Measurements from ENCODE around the gene CFAP251. TPM values are rescaled to one million over a fixed set of nuclear protein-coding genes. Genes with fewer than 3 reads are reported as not detected.
"Not testable (repeated sequence)": the region's sequence is repeated elsewhere in the genome, so short reads cannot be mapped to it uniquely, and the experiment has no call there.

CFAP251 gene
- total and polyA plus RNA-seq, 2 of the 8 experiments (the other 6 are each of a cell fraction or from before 2014, with no cell fraction given): 1.8 to 2.9 TPM

DNA sequence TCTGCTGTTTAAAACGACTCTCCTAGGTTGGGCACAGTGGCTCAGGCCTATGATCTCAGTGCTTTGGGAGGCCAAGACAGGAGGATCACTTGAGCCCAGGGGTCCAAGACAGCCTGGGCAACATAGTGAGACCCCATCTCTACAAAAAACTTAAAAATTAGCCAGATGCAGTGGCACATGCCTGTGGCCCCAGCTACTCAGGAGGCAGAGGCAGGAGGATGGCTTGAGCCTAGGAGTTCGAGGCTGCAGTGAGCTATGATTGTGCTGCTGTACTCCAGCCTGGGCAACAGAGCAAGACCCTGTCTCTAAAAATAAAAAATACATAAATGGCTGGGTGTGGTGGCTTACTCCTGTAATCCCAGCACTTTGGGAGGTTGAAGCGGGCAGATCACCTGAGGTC, 123.1 kb downstream of the CFAP251 start:
- H4K91ac ChIP-seq (replicated peaks; ENCODE audit: insufficient read length, low read length); H2BK20ac ChIP-seq (ENCODE audit: low read length); H3K79me1 ChIP-seq (ENCODE audit: low read depth, low read length); H3K23me2 ChIP-seq (ENCODE audit: low read depth, low read length); H3K4me1 ChIP-seq (replicated peaks in 1 of 4; ENCODE audit: control insufficient read depth in 3 of 4, insufficient read depth in 4 of 4, low read length in 3 of 4); H2AFZ ChIP-seq (ENCODE audit: low read length); H4K8ac ChIP-seq (ENCODE audit: extremely low read depth, insufficient read depth, low read length); H3K56ac ChIP-seq (replicated peaks; ENCODE audit: insufficient read length, low read depth, low read length); H3K18ac ChIP-seq (ENCODE audit: extremely low read depth, low read length); H4K20me1 ChIP-seq (replicated peaks in 1 of 2; ENCODE audit: control insufficient read depth in 1 of 2, insufficient read depth in 2 of 2, low read length in 2 of 2); H3K14ac ChIP-seq (ENCODE audit: insufficient read length); H3K27ac ChIP-seq (ENCODE audit: low read depth, low read length); H4K5ac ChIP-seq (ENCODE audit: insufficient read length, low read depth, low read length); H2AK5ac ChIP-seq (ENCODE audit: low read depth, low read length); POLR2A ChIA-PET (ENCODE audit: partially characterized antibody); FAIRE-seq; H2BK12ac ChIP-seq (ENCODE audit: low read depth, low read length); DNase-seq (ENCODE audit: low read depth in 1 of 2, low spot score in 2 of 2); H3K4me2 ChIP-seq (ENCODE audit: insufficient read depth in 1 of 2, low read depth in 2 of 2, low read length in 2 of 2); H3K27me3 ChIP-seq (replicated peaks in 1 of 4; ENCODE audit: control insufficient read depth in 3 of 4, extremely low read depth in 1 of 4, insufficient read depth in 3 of 4, low read length in 3 of 4); H3K23ac ChIP-seq (ENCODE audit: insufficient read length); H2BK15ac ChIP-seq (ENCODE audit: low read length); H3K79me2 ChIP-seq (ENCODE audit: control insufficient read depth in 1 of 2, insufficient read depth in 2 of 2, low read length in 2 of 2); H2BK120ac ChIP-seq (replicated peaks; ENCODE audit: low read depth, low read length); H3K4ac ChIP-seq (replicated peaks; ENCODE audit: insufficient read length, low read depth, low read length); H3K4me3 ChIP-seq (ENCODE audit: extremely low read depth in 1 of 4, insufficient read depth in 2 of 4, low read depth in 3 of 4, low read length in 4 of 4); H3K9ac ChIP-seq (replicated peaks in 1 of 4; ENCODE audit: extremely low read depth in 1 of 4, low read depth in 3 of 4, low read length in 3 of 4): not testable (repeated sequence)
- peaks cover 8 to 16% of the 10 kb centered on the region in 2 experiments; a peak in 3 of 4 replicates for H3K9me3 ChIP-seq (ENCODE audit: insufficient read depth in 2 of 2, low read depth in 1 of 2, low read length in 1 of 2)
- CTCF ChIA-PET (ENCODE audit: partially characterized antibody): interaction anchor here (2.6 to 3.3 kb wide), 2 partner anchors 10 to 13 kb away, joined by 7 to 18 read pairs; no protein-coding TSS in a partner anchor
- 92% methylated on average over 3 of the region's 3 CpGs; no CpG with 5 or more reads in 1 of the 2 experiments for WGBS, 2 experiments (ENCODE audit: extremely low coverage in 1 of 2, insufficient coverage in 1 of 2, insufficient read length in 1 of 2, insufficient replicate concordance in 2 of 2, low coverage in 1 of 2, low lambda C conversion rate in 2 of 2, missing lambda C conversion rate in 1 of 2)
- peaks cover 6 to 32% (median 20%) of the 10 kb centered on the region in 4 experiments for H3K36me3 ChIP-seq (ENCODE audit: control insufficient read depth in 2 of 4, insufficient read depth in 4 of 4, low read length in 3 of 4)
- H2BK5ac ChIP-seq (ENCODE audit: low read depth, low read length): 0 out of 2 replicates have a peak overlapping the region, but pooled peaks have one; percentile 16

Measured in H1 (cell line).